Measurements from ENCODE around the gene ANKRD34B. TPM values are rescaled to one million over a fixed set of nuclear protein-coding genes. Genes with fewer than 3 reads are reported as not detected.

The ANKRD34B gene
- total RNA-seq, 1 donor from 2014 or later, result 0.17 TPM

GRCh38 chr5:80608731-80609130 lies 38.7 kb upstream of the ANKRD34B start:
- no peaks in the 10 kb centered on the region for H3K36me3 Mint-ChIP-seq (ENCODE audit: insufficient read depth)
- H3K27ac Mint-ChIP-seq, result no peak overlapping the region
- no peaks in the 10 kb centered on the region for H3K4me1 Mint-ChIP-seq (ENCODE audit: low read depth)
- H3K27me3 Mint-ChIP-seq, result no peaks in the 10 kb centered on the region
- no peak for DNase-seq (ENCODE audit: low spot score, unreplicated experiment)
- no peak overlapping the region for H3K4me3 Mint-ChIP-seq (ENCODE audit: low read depth)
- no peak for TF ChIP-seq CTCF (IDR thresholded peaks at IDR 0.05; ENCODE audit: unreplicated experiment)
- H3K9me3 Mint-ChIP-seq (ENCODE audit: low read depth), result peaks cover 3% of the 10 kb centered on the region

- no peak overlapping the region for H3K4me3 Mint-ChIP-seq (ENCODE audit: low read depth)
- no peaks in the 10 kb centered on the region for H3K4me1 Mint-ChIP-seq (ENCODE audit: low read depth)
- H3K9me3 Mint-ChIP-seq (ENCODE audit: low read depth), result peaks cover 3% of the 10 kb centered on the region
- TF ChIP-seq CTCF (IDR thresholded peaks at IDR 0.05; ENCODE audit: unreplicated experiment), result no peak
- no peak overlapping the region for H3K27ac Mint-ChIP-seq
- H3K27me3 Mint-ChIP-seq, result no peaks in the 10 kb centered on the region
- DNase-seq (ENCODE audit: low spot score, unreplicated experiment), result no peak
- H3K36me3 Mint-ChIP-seq (ENCODE audit: insufficient read depth), result no peaks in the 10 kb centered on the region
These were observed 37.8 kb upstream of the ANKRD34B start for GRCh38 chr5:80607832-80608231.

- TF ChIP-seq CTCF (IDR thresholded peaks at IDR 0.05; ENCODE audit: unreplicated experiment), result no peak
- DNase-seq (ENCODE audit: low spot score, unreplicated experiment), result no peak
- Mint-ChIP-seq H3K9me3 (ENCODE audit: low read depth) (peaks cover 3% of the 10 kb centered on the region), H3K4me3 (ENCODE audit: low read depth) (no peak overlapping the region), H3K27me3 (no peaks in the 10 kb centered on the region), H3K27ac (no peak overlapping the region), H3K36me3 (ENCODE audit: insufficient read depth) (no peaks in the 10 kb centered on the region), H3K4me1 (ENCODE audit: low read depth) (no peaks in the 10 kb centered on the region)
These were observed 37.3 kb upstream of the ANKRD34B start for GRCh38 chr5:80607343-80607742.

GRCh38 chr5:80600943-80601693 lies 31.0 kb upstream of the ANKRD34B start:
- Mint-ChIP-seq H3K27ac (no peak overlapping the region), H3K9me3 (ENCODE audit: low read depth) (no peaks in the 10 kb centered on the region), H3K27me3 (no peaks in the 10 kb centered on the region), H3K4me3 (ENCODE audit: low read depth) (no peak overlapping the region), H3K36me3 (ENCODE audit: insufficient read depth) (no peaks in the 10 kb centered on the region), H3K4me1 (ENCODE audit: low read depth) (no peaks in the 10 kb centered on the region)
- no peak for TF ChIP-seq CTCF (IDR thresholded peaks at IDR 0.05; ENCODE audit: unreplicated experiment)
- no peak for DNase-seq (ENCODE audit: low spot score, unreplicated experiment)

- no peak overlapping the region for H3K27ac Mint-ChIP-seq
- no peak for DNase-seq (ENCODE audit: low spot score, unreplicated experiment)
- H3K36me3 Mint-ChIP-seq (ENCODE audit: insufficient read depth), result no peaks in the 10 kb centered on the region
- no peaks in the 10 kb centered on the region for H3K27me3 Mint-ChIP-seq
- no peaks in the 10 kb centered on the region for H3K9me3 Mint-ChIP-seq (ENCODE audit: low read depth)
- no peak for TF ChIP-seq CTCF (IDR thresholded peaks at IDR 0.05; ENCODE audit: unreplicated experiment)
- H3K4me1 Mint-ChIP-seq (ENCODE audit: low read depth), result no peaks in the 10 kb centered on the region
- H3K4me3 Mint-ChIP-seq (ENCODE audit: low read depth), result no peak overlapping the region
These were observed 27.4 kb upstream of the ANKRD34B start for GRCh38 chr5:80597500-80597899.

All from progenitor cell of endocrine pancreas (in vitro differentiated cells).